ENCODE measurements around the gene CFAP100.

Gene CFAP100

GRCh38 chr3:126441256-126441880 is 46.7 kb downstream of the CFAP100 start:
- no peak for DNase-seq (ENCODE audit: low read depth)

DNA sequence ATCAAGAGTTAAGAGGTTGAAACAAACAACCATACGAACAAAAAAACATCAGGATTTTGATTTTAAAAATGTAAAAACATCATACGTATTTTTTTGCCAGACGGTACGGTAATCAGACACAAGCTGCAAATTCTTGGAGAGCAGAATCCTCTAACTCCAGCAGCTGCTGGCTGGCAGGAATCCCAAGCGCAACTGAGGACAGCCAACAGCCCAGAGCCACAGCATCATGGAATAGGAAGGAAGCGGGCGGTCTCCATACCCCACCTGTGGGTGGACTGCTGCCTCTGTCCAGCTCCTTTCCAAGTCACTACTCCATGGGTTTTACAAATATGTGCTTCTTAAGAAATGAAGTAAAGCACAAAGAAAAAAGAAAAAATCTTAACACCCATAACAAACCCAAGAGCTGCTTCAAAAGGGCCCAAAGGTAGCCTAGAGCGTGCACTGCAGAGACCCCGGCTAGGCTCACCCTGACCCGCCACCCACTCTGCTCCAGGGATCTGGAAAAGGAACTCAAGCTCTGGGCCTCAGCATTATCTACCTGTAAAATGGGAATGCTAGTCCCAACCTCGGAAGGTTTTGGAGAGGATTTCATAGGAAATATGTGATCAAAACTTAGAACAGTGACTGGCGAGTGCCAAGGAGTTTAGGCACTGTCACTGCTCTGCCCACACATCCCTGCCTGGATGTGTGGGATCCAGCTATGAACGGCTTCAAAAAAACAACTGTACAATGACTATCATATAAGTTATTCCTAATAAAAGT is 47.6 kb downstream of the CFAP100 start:
- no peak for DNase-seq (ENCODE audit: low read depth)

DNA sequence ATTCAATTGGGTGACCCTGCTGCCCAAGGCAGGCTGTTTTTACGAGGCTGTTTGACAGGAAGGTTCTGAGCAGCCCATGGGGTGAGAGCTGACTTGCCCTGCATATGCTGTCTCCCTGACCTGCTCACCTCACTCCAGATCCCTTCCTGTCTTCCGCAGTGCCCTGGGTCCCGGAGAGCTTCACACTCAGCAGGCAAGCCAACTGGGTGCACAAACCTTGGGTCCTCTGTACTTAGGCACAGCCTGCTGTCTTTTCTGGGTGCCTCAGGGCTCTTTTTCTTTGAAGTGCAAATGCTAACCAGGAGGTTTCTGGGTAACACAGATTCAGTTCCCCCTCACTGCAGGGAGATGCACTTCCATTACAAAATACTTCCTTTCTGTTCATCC is 48.1 kb downstream of the CFAP100 start:
- DNase-seq (ENCODE audit: low read depth) = no peak

DNA sequence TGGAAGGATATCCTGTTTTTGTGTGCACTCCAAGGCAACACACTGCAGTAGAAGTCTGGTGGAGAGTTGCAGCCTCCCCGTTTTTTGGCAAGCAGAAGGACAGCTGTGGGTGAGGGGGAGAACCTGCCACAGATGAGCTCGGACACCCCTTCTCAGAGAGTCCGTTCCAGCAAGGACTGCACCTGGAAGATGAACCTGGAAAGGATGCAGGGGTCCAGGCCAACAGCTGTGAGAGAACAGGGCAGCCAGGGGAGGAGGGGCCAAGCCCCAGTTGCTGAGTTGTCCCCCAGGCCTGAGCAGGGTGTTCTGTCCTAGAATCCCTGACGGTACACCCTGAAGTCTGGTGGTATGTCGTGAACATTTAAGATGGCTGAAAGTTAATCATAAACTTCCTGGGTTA is 50.8 kb downstream of the CFAP100 start:
- DNase-seq (ENCODE audit: low read depth) = no peak

- DNase-seq (ENCODE audit: low read depth) = no peak
These were observed 51.6 kb downstream of the CFAP100 start for GRCh38 chr3:126446301-126446700.

DNA sequence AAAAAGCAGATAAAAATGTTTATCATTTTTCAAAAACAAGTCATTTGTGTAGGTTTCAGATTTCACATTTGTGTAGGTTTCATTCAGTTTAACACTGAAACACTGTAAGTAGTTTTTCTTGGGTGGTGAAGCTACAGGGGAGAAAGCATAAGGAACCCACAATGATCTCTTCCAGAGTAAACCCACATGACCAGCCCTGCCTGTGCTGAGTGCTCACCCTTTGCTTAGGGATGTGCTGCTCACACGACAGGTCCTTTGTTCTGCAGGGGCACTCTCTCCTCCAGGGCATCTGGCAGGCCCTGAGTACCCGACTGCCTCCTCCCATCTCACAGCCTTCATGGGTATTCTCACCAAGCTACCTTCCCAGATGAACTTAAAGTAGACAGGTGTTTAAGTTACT is 52.1 kb downstream of the CFAP100 start:
- DNase-seq (ENCODE audit: low read depth) = no peak

GRCh38 chr3:126447456-126448106 is 52.9 kb downstream of the CFAP100 start:
- no peak for DNase-seq (ENCODE audit: low read depth)

DNA sequence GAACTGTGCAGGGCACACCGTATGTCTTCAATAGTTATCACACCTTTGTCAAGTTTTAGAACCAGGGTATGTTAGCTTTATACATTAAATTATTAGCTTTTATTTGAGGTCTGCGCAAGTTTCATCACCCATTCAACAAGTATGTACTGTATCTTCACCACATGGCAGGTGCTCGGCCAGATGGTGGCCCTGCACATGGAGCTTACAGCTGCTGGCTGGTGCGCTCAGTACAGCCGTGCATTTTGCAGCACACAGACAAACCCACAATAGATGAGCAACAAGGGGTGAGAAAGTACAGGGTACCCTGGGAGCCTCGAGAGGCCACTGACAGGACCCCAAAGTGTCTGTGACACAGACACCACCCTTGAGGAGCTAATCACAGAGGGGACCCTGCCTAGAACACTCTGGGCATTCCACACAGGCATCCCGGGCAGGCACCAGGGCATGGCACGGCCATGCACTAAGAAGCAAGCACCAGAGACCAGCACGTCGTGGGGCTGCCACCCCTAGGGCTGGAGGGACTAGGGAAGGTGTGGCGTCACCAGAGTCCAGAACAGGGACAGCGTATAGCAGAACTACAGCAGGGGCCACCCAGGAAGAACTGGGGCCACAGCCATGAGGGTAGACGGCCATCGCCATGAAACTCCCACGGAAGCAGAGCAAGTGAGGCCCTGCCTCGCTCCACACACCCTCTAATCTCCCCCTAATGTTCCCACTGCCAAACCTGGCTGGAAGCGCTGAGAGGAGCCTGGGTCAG is 53.6 kb downstream of the CFAP100 start:
- DNase-seq (ENCODE audit: low read depth) = no peak

- no peak for DNase-seq (ENCODE audit: low read depth)
These were observed 54.1 kb downstream of the CFAP100 start for GRCh38 chr3:126448893-126449180.

GRCh38 chr3:126449621-126450051 is 54.9 kb downstream of the CFAP100 start:
- DNase-seq (ENCODE audit: low read depth) = no peak

DNA sequence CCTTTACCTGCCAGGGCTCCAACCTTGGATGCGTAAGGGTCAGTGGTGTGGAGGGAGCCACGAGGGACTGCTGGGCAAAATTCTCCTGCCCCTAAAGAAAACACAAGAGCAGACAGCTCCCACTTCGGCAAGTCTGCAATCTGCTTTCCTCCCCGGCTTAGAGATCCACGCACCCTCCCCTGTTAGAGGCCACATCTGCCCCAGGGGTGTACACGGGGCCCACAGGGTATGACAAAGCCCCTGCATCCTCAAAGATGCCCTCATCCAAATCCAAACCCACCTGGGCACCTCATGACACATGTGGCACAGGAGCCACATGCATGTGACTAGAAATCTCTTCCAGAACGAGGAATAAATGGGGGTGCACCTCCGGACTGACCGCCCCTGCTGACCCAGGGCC is 55.5 kb downstream of the CFAP100 start:
- DNase-seq (ENCODE audit: low read depth) = no peak

- DNase-seq (ENCODE audit: low read depth) = no peak
These were observed 56.0 kb downstream of the CFAP100 start for GRCh38 chr3:126450744-126451143.

DNA sequence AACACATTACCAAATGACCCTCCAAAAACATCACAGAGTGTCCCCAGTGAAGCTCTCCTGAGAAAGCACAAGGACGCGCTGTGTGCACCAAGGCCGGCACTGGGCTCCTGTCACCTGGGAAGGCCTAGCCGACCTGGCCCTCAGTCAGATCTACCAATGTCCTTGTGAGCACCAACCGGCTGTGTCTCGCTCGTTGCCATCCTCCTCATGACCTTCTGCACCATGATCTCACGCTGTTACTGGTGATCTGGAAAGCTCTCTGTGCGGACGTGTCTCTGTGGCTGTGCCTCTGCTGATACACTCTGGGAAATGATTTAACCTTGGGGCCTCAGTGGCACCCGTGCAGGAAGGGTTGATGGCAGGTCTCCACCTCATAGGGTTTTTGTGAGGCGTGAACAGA is 56.8 kb downstream of the CFAP100 start:
- DNase-seq (ENCODE audit: low read depth) = no peak

DNA sequence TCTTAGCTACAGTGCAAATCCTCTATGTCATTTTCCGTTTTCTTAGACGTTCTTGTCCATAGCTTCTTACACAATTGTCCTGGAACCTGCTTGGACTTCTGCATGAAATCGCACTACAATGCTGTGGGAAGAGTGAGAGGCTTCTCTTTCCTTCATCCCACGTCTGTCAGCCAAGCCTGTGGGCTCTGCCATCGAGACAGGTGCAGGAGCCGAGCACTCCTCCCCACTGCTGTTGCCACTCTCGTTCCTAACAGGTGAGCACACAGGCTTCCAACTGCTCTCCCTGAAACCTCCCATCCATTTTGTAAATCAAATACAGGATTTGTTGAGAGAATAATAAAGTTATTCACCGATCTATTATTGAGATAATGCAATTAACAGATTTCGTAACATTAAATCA is 57.5 kb downstream of the CFAP100 start:
- no peak for DNase-seq (ENCODE audit: low read depth)

- DNase-seq (ENCODE audit: low read depth) = no peak
These were observed 59.3 kb downstream of the CFAP100 start for GRCh38 chr3:126454025-126454424.

- DNase-seq (ENCODE audit: low read depth) = no peak
These were observed 59.9 kb downstream of the CFAP100 start for GRCh38 chr3:126454437-126455198.

DNA sequence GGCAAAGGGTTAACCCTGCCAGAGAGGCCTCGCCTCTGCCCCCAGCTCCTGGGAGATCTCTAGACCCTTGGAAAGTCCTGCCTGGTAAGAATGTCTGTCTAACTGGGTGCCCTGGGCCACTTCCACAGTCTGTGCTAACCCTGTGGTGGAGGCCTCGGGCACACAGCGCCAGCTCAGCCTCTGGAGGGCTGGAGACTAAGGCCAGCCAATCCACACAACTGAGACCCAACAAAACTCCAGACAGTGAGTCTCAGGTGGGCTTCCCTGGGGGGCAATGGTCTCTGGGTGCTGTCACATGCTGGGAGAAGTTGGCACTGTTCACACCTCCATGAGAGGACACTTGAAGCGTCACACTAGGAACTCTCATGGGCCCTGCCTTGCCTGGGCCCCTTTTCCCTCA is 61.5 kb downstream of the CFAP100 start:
- DNase-seq (ENCODE audit: low read depth) = no peak

DNA sequence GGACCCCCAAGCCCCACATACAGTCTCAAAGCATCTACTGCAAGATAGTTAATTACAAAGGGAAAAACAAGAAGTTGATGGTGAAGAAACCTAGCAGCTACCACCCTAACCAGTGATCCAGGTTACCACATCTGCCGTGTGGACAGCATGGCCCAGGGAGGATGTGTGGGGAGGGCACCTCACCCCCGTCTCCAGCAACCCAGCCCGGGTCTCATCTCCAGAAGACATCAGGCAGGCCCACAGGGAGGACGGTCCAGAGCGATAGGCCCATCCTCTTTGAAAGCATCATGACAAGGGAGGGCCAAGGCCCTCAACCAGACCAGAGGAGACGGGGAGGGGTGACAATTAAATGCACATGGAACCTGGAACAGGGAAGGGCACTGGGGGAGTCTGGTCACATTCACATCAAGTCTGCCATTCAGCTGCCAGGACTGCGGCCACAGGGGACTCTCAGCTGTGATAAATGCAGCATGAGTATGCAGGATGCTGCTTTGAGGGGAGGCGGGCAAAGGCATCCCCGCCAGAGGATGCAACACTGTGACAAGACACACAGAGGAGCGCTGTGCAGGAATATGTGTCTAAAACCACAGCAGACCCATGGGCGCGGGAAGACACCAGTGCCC is 62.2 kb downstream of the CFAP100 start:
- DNase-seq (ENCODE audit: low read depth) = no peak

GRCh38 chr3:126459111-126459762 is 64.5 kb downstream of the CFAP100 start:
- DNase-seq (ENCODE audit: low read depth) = no peak

- DNase-seq (ENCODE audit: low read depth) = no peak
These were observed 65.0 kb downstream of the CFAP100 start for GRCh38 chr3:126459763-126460127.

DNA sequence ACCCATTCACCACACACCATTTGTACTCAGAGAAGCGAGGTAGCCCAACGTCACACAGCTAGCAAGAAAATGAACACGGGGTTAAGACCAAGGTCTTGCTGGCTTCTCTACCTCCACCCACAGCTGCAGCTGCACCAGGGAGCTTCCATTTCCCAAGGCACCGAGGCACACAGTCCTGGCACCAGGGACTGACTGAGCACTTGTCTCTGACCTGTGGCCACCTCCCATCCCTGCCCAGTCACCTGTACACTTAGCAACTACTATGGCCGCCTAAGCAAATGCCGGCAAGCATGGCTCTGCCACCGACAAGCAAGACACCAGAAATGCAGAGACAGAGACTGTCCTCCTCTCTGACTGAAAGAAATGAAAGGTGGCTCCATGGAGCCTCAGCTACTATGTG is 65.7 kb downstream of the CFAP100 start:
- no peak for DNase-seq (ENCODE audit: low read depth)
